Urinary bladder (tissue), 4 donors: ENCODE results near the gene WNT2B. TPM values are rescaled to one million over a fixed set of nuclear protein-coding genes. Genes with fewer than 3 reads are reported as not detected.
A peak's percentile ranks its signal among the peaks of the same experiment; 100 is the strongest.

Experiments
- DNase-seq: peaks from one replicate; pipeline ENCODE4 v3.0.0-alpha.2; 2015; ENCODE audit errors: extremely low spot score
- H3K27ac ChIP-seq: one replicate; pipeline ENCODE4 v1.5.1; 2013; ENCODE audit warnings: low read depth, mild to moderate bottlenecking, moderate library complexity
- H3K36me3 ChIP-seq: one replicate; pipeline ENCODE4 v1.6.1; 2013; ENCODE audit warnings: mild to moderate bottlenecking, moderate library complexity; ENCODE audit not compliant: insufficient read depth
- H3K4me1 ChIP-seq: one replicate; pipeline ENCODE4 v1.6.1; 2013; ENCODE audit warnings: mild to moderate bottlenecking, moderate library complexity; ENCODE audit not compliant: insufficient read depth
- H3K4me3 ChIP-seq: one replicate; pipeline ENCODE4 v1.5.1; 2013; ENCODE audit warnings: low read depth, low read length
- WGBS: extraction: QIAGEN DNeasy Blood & Tissue Kit; methylation state at CpG from one replicate; pipeline ENCODE4 v1.1.7; 2013; 5-methylcytosine and 5-hydroxymethylcytosine counted together
- polyA plus RNA-seq: library from polyadenylated mRNA; stranded (reverse); fragments of 200-250 nt; gene quantifications from one replicate; pipeline ENCODE4 v1.2.3, GENCODE V29; 2013
- total RNA-seq: library from RNA; depleted of rRNA; stranded (reverse); fragments of >200 nt; gene quantifications from one replicate; pipeline ENCODE4 v1.2.3, GENCODE V29; 2014
- donor health status: healthy with polysubstance abuse.
- donor health status: healthy.

Gene WNT2B
- total and polyA plus RNA-seq, 2 donors, result 9.1 to 55.2 TPM

- H3K36me3 ChIP-seq, result no peaks in the 10 kb centered on the region
- H3K27ac ChIP-seq, result peak overlapping the region; percentile 74
- 15% methylated on average over 66 of the region's 66 CpGs for WGBS
- DNase-seq, result no peak
- H3K4me1 ChIP-seq, result no peaks in the 10 kb centered on the region
- peak overlapping the region; percentile 53 for H3K4me3 ChIP-seq
Observed at GRCh38 chr1:112509005-112509659, 367 bp downstream of the WNT2B start.

GRCh38 chr1:112509660-112510178 lies 954 bp downstream of the WNT2B start:
- H3K4me3 ChIP-seq, result no peak overlapping the region

GRCh38 chr1:112510340-112510739 lies 1.6 kb downstream of the WNT2B start:
- DNase-seq, result no peak
- no peaks in the 10 kb centered on the region for H3K4me1 ChIP-seq
- H3K36me3 ChIP-seq, result no peaks in the 10 kb centered on the region
- no peak overlapping the region for H3K4me3 ChIP-seq
- no peak overlapping the region for H3K27ac ChIP-seq
- WGBS, result 69% methylated on average over 7 of the region's 7 CpGs

More at GRCh38 chr1:112509660-112510178, 954 bp downstream of the WNT2B start:
- no peak for DNase-seq
- H3K4me1 ChIP-seq, result no peaks in the 10 kb centered on the region
- no peaks in the 10 kb centered on the region for H3K36me3 ChIP-seq
- 58% methylated on average over 16 of the region's 16 CpGs for WGBS
- H3K27ac ChIP-seq, result peak overlapping the region; percentile 74

GRCh38 chr1:112511897-112512296 lies 3.1 kb downstream of the WNT2B start:
- no peak overlapping the region for H3K27ac ChIP-seq
- 40% methylated on average over 2 of the region's 2 CpGs for WGBS
- H3K36me3 ChIP-seq, result no peaks in the 10 kb centered on the region
- no peaks in the 10 kb centered on the region for H3K4me1 ChIP-seq
- no peak for DNase-seq
- no peak overlapping the region for H3K4me3 ChIP-seq

GRCh38 chr1:112513112-112513870 lies 4.5 kb downstream of the WNT2B start:
- Histone ChIP-seq H3K4me1 (no peaks in the 10 kb centered on the region), H3K27ac (no peak overlapping the region), H3K36me3 (no peaks in the 10 kb centered on the region), H3K4me3 (no peak overlapping the region)
- no peak for DNase-seq
- 42% methylated on average over 9 of the region's 9 CpGs for WGBS

- Histone ChIP-seq H3K27ac (no peak overlapping the region), H3K4me3 (no peak overlapping the region), H3K36me3 (no peaks in the 10 kb centered on the region), H3K4me1 (no peaks in the 10 kb centered on the region)
- no peak for DNase-seq
- 97% methylated on average over 12 of the region's 12 CpGs for WGBS
Observed at GRCh38 chr1:112514901-112515300, 6.1 kb downstream of the WNT2B start.

GRCh38 chr1:112515311-112516009 lies 6.7 kb downstream of the WNT2B start:
- DNase-seq, result no peak
- no peaks in the 10 kb centered on the region for H3K4me1 ChIP-seq
- no peak overlapping the region for H3K4me3 ChIP-seq
- no peaks in the 10 kb centered on the region for H3K36me3 ChIP-seq
- no peak overlapping the region for H3K27ac ChIP-seq
- WGBS, result 61% methylated on average over 2 of the region's 2 CpGs

- WGBS, result 95% methylated on average over 14 of the region's 14 CpGs
- H3K27ac ChIP-seq, result no peak overlapping the region
- no peak for DNase-seq
- no peak overlapping the region for H3K4me3 ChIP-seq
- no peaks in the 10 kb centered on the region for H3K4me1 ChIP-seq
- no peaks in the 10 kb centered on the region for H3K36me3 ChIP-seq
Observed at GRCh38 chr1:112516141-112516540, 7.4 kb downstream of the WNT2B start.

- H3K4me1 ChIP-seq, result no peaks in the 10 kb centered on the region
- H3K4me3 ChIP-seq, result no peak overlapping the region
- no peaks in the 10 kb centered on the region for H3K36me3 ChIP-seq
- no peak overlapping the region for H3K27ac ChIP-seq
- no peak for DNase-seq
- WGBS, result 97% methylated on average over 9 of the region's 9 CpGs
Observed at GRCh38 chr1:112517231-112517630, 8.5 kb downstream of the WNT2B start.

GRCh38 chr1:112517646-112518045 lies 8.9 kb downstream of the WNT2B start:
- H3K27ac ChIP-seq, result no peak overlapping the region
- no peaks in the 10 kb centered on the region for H3K4me1 ChIP-seq
- no peak overlapping the region for H3K4me3 ChIP-seq
- no peak for DNase-seq
- WGBS, result 86% methylated on average over 2 of the region's 2 CpGs
- no peaks in the 10 kb centered on the region for H3K36me3 ChIP-seq

GRCh38 chr1:112518186-112518585 lies 9.4 kb downstream of the WNT2B start:
- no peak for DNase-seq
- H3K27ac ChIP-seq, result no peak overlapping the region
- no peaks in the 10 kb centered on the region for H3K36me3 ChIP-seq
- no peak overlapping the region for H3K4me3 ChIP-seq
- 57% methylated on average over 2 of the region's 2 CpGs for WGBS
- H3K4me1 ChIP-seq, result no peaks in the 10 kb centered on the region

GRCh38 chr1:112520166-112520565 lies 11.4 kb downstream of the WNT2B start:
- no peak overlapping the region for H3K27ac ChIP-seq
- no peaks in the 10 kb centered on the region for H3K36me3 ChIP-seq
- WGBS, result 88% methylated on average over 9 of the region's 9 CpGs
- no peaks in the 10 kb centered on the region for H3K4me1 ChIP-seq
- DNase-seq, result no peak
- H3K4me3 ChIP-seq, result no peak overlapping the region

- no peak overlapping the region for H3K4me3 ChIP-seq
- 62% methylated on average over 1 of the region's 1 CpG for WGBS
- H3K4me1 ChIP-seq, result no peaks in the 10 kb centered on the region
- H3K36me3 ChIP-seq, result no peaks in the 10 kb centered on the region
- H3K27ac ChIP-seq, result no peak overlapping the region
- DNase-seq, result no peak
Observed at GRCh38 chr1:112522621-112523020, 13.9 kb downstream of the WNT2B start.

- DNase-seq, result no peak
- Histone ChIP-seq H3K4me1 (no peaks in the 10 kb centered on the region), H3K36me3 (no peaks in the 10 kb centered on the region), H3K4me3 (no peak overlapping the region), H3K27ac (no peak overlapping the region)
- 44% methylated on average over 8 of the region's 8 CpGs for WGBS
Observed at GRCh38 chr1:112524251-112524650, 15.5 kb downstream of the WNT2B start.
